ENCODE measurements around the gene ANKS6. TPM values are rescaled to one million over a fixed set of nuclear protein-coding genes. Genes with fewer than 3 reads are reported as not detected.

ANKS6 gene
- total RNA-seq, 1 donor from 2014 or later: 30.9 TPM

- DNase-seq (ENCODE audit: low read depth, low spot score): no peak
- no peaks in the 10 kb centered on the region for H3K4me1 Mint-ChIP-seq
- no peak overlapping the region for H3K27ac Mint-ChIP-seq (ENCODE audit: unreplicated experiment)
- no peaks in the 10 kb centered on the region for H3K9me3 Mint-ChIP-seq
- no peak overlapping the region for H3K4me3 Mint-ChIP-seq
- H3K36me3 Mint-ChIP-seq (ENCODE audit: low read depth): no peaks in the 10 kb centered on the region
- H3K27me3 Mint-ChIP-seq (ENCODE audit: low read depth): no peaks in the 10 kb centered on the region
- TF ChIP-seq CTCF (conservative IDR thresholded peaks at IDR 0.05): no peak
Measured at GRCh38 chr9:98838155-98838867, 42.0 kb upstream of the ANKS6 start.

- H3K4me3 Mint-ChIP-seq: no peak overlapping the region
- no peaks in the 10 kb centered on the region for H3K36me3 Mint-ChIP-seq (ENCODE audit: low read depth)
- TF ChIP-seq CTCF (conservative IDR thresholded peaks at IDR 0.05): no peak
- H3K27me3 Mint-ChIP-seq (ENCODE audit: low read depth): no peaks in the 10 kb centered on the region
- no peaks in the 10 kb centered on the region for H3K9me3 Mint-ChIP-seq
- no peaks in the 10 kb centered on the region for H3K4me1 Mint-ChIP-seq
- no peak overlapping the region for H3K27ac Mint-ChIP-seq (ENCODE audit: unreplicated experiment)
- DNase-seq (ENCODE audit: low read depth, low spot score): no peak
Measured at GRCh38 chr9:98837516-98837915, 41.2 kb upstream of the ANKS6 start.

GRCh38 chr9:98836206-98836605 lies 39.9 kb upstream of the ANKS6 start:
- Mint-ChIP-seq H3K4me3 (no peak overlapping the region), H3K27me3 (ENCODE audit: low read depth) (no peaks in the 10 kb centered on the region)

GRCh38 chr9:98834386-98834785 lies 38.0 kb upstream of the ANKS6 start:
- no peak overlapping the region for H3K27ac Mint-ChIP-seq (ENCODE audit: unreplicated experiment)
- no peaks in the 10 kb centered on the region for H3K9me3 Mint-ChIP-seq
- H3K4me1 Mint-ChIP-seq: no peaks in the 10 kb centered on the region
- no peak for DNase-seq (ENCODE audit: low read depth, low spot score)
- no peak for TF ChIP-seq CTCF (conservative IDR thresholded peaks at IDR 0.05)
- H3K4me3 Mint-ChIP-seq: no peak overlapping the region
- H3K27me3 Mint-ChIP-seq (ENCODE audit: low read depth): no peaks in the 10 kb centered on the region
- no peaks in the 10 kb centered on the region for H3K36me3 Mint-ChIP-seq (ENCODE audit: low read depth)

More at GRCh38 chr9:98836206-98836605, 39.9 kb upstream of the ANKS6 start:
- no peak for DNase-seq (ENCODE audit: low read depth, low spot score)
- no peaks in the 10 kb centered on the region for H3K9me3 Mint-ChIP-seq
- TF ChIP-seq CTCF (conservative IDR thresholded peaks at IDR 0.05): no peak
- no peaks in the 10 kb centered on the region for H3K36me3 Mint-ChIP-seq (ENCODE audit: low read depth)
- no peaks in the 10 kb centered on the region for H3K4me1 Mint-ChIP-seq
- no peak overlapping the region for H3K27ac Mint-ChIP-seq (ENCODE audit: unreplicated experiment)

- no peak for TF ChIP-seq CTCF (conservative IDR thresholded peaks at IDR 0.05)
- no peak overlapping the region for H3K4me3 Mint-ChIP-seq
- no peaks in the 10 kb centered on the region for H3K4me1 Mint-ChIP-seq
- DNase-seq (ENCODE audit: low read depth, low spot score): no peak
- H3K36me3 Mint-ChIP-seq (ENCODE audit: low read depth): no peaks in the 10 kb centered on the region
- no peaks in the 10 kb centered on the region for H3K27me3 Mint-ChIP-seq (ENCODE audit: low read depth)
- no peak overlapping the region for H3K27ac Mint-ChIP-seq (ENCODE audit: unreplicated experiment)
- no peaks in the 10 kb centered on the region for H3K9me3 Mint-ChIP-seq
Measured at GRCh38 chr9:98833090-98833956, 37.0 kb upstream of the ANKS6 start.

All from neural crest cell (in vitro differentiated cells).